GM23248 (cell line): ENCODE measurements around the gene ARHGAP10.

ENCODE experiments used
- EZH2 ChIP-seq: fragments of 200-600 bp; sonication (generic); IDR thresholded peaks from 2 replicates; pipeline ENCODE4 v1.6.1; 2018; ENCODE audit warnings: antibody characterized with exemption, mild to moderate bottlenecking; ENCODE audit not compliant: insufficient read depth, poor library complexity, severe bottlenecking
- EZH2phosphoT487 ChIP-seq: fragments of 200-600 bp; sonication (generic); IDR thresholded peaks from 2 replicates; pipeline ENCODE4 v1.6.1; 2018; ENCODE audit warnings: antibody characterized with exemption, moderate library complexity, mild to moderate bottlenecking, low read depth; ENCODE audit not compliant: insufficient read depth

GRCh38 chr4:147938496-147938895 lies 206.6 kb downstream of the ARHGAP10 start:
- no peak for TF ChIP-seq EZH2phosphoT487
- no peak for TF ChIP-seq EZH2
